Measurements from ENCODE around the gene PRKN.
"Not testable (repeated sequence)": the region's sequence is repeated elsewhere in the genome, so short reads cannot be mapped to it uniquely, and the experiment has no call there.

Gene PRKN

DNA sequence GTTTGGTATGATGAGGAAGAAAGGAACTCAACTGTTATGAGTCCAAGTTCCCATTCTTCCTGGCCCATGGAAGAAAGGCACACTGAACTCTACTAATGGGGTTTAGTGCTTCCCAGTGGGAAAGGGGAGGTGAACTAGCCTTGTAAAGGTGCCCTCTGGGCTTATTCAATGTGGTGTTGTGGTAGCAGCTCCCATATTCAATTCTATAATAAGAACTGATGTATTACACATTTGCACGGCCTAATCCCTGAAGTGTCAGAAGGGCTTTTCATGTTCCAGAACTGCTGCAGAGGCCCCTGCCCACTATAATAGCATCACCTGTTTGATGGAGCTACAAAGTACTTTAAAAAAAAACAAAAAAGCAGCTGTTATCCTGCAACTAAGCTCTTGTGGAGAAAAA is 17.1 kb downstream of the PRKN start:
- no peak for FAIRE-seq

GRCh38 chr6:162709431-162709830 is 18.1 kb downstream of the PRKN start:
- FAIRE-seq, result no peak

DNA sequence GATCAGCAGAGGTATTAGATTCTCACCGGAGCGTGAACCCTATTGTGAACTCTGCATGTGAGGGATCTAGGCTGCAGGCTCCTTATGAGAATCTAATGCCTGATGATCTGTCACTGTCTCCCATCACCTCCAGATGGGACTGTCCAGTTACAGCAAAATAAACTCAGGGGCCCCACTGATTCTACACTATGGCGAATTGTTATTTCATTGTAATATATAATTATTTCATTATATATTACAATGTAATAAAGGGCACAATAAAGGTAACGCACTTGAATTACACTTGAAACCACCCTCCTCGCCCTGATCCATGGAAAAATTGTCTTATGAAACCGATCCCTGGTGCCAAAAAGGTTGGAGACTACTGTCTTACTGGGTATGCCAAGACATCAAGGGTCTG is 18.6 kb downstream of the PRKN start:
- no peak for FAIRE-seq

DNA sequence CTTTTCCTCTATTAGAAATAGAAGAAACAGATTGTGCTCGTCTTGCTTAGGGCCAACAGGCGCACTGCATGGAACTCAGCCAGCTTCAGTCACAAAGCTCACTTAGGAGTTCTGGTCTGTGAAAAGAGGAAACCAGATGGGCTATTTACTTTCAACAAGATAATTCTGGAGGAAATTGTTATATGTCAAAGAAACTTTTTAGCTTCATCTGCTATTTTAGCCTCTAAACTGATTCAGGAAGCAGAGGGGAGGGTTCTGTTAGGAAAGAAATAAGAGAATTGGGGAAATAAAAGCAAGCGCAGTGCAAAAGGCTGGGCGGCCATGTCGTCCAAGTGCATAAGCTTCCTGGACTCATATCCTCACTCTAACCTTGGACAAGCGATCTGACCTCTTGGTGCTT is 21.3 kb downstream of the PRKN start:
- FAIRE-seq, result no peak

- no peak for FAIRE-seq
Observed at GRCh38 chr6:162705736-162706135, 21.8 kb downstream of the PRKN start.

GRCh38 chr6:162704001-162704400 is 23.6 kb downstream of the PRKN start:
- FAIRE-seq, result no peak

DNA sequence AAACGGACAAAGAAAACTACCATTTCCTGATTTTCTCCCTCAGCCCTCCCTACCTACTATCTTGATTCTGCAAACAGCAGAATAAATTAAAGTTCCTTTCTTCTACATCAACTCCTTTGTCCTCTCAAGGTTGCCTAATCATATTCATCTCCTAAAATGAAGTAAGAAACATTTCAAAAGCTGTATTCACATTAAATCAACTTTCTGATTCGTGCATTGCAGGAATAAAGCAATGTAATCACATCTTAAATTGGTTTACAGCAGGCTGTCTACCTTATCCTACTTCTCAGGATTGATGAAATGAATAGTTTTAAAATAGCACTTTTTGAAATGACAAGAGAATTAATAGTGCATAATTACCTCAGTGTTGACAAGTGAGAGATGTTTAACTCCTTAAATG is 25.1 kb downstream of the PRKN start:
- no peak for FAIRE-seq

DNA sequence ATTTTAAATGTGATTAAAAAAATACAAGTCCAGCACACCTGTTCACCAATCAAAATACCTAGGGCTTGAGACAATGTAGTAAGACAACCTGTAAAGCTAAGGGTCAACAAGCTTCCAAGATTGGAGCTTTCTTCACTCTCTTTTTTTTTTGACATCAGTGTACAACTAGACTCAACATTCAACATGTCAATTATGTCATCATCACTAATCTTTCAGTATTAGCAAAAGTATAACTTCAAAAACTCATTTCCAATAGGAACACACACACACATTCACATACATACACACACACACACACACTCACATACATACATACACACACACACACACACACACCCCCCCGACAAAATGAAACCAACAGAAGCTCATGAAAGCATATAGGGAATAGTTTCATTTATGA is 26.0 kb downstream of the PRKN start:
- no peak for FAIRE-seq

DNA sequence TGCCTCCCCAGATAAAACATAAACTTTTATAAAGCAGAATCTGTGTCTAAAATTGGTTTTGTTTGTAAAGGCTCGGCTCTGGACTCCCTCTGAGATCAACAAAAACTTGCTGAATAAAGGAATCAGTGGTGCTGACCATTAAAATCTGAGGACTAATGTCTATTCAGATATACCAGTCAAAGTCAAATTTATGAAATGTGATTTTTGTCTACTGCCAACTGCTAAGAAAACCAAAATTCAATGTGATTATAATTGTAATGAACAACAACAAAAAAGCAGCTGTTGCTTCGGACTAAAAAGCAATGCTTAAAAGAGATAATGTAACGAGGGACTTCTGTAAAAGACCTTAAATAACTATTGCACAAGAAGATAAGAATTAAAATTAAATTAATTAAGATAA is 26.6 kb downstream of the PRKN start:
- no peak for FAIRE-seq

DNA sequence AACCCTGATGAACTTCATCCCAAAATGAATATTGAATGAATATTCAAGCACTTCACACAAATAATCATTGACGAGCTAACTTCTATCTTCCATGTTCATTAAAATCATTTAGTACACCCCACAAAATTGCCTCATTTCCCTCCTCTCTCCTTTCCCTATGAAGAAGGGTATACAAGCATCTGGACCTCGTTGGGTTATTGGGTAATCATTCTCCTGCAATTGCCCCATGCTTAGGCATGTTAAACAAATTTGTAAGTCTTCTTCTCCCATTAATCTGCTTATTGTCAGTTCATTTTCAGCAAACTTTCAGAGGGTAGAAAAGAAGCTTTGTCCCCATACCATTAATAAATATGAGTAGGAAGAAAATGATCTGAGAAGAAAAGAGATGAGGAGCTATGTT is 27.6 kb downstream of the PRKN start:
- FAIRE-seq, result no peak

GRCh38 chr6:162698440-162698839 is 29.1 kb downstream of the PRKN start:
- FAIRE-seq, result no peak

DNA sequence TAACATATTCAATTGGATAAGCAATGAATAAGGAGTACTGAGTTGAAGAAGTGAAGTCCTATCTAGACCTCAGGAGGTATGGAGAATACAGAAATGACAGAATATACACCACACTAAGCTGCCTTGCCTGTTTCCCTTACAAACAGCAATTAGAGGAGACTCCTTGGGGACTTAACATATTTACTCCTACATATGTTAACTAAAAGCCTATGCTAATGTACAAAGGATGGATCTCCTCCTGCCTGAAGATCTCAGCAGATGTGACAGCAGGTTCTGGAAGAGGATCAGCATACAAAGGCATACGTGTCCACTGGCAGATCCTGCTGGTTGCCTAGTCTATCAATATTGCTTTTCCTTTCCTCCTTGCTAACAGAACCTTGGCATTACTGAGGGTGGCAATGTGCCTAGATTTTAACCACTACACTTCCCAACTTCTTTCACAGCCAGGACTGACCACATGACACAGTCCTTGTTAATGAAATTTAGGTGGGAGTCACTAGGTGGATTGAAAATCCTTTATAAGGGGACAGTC is 29.6 kb downstream of the PRKN start:
- FAIRE-seq, result no peak

GRCh38 chr6:162690158-162690557 is 37.4 kb downstream of the PRKN start:
- no peak for FAIRE-seq

DNA sequence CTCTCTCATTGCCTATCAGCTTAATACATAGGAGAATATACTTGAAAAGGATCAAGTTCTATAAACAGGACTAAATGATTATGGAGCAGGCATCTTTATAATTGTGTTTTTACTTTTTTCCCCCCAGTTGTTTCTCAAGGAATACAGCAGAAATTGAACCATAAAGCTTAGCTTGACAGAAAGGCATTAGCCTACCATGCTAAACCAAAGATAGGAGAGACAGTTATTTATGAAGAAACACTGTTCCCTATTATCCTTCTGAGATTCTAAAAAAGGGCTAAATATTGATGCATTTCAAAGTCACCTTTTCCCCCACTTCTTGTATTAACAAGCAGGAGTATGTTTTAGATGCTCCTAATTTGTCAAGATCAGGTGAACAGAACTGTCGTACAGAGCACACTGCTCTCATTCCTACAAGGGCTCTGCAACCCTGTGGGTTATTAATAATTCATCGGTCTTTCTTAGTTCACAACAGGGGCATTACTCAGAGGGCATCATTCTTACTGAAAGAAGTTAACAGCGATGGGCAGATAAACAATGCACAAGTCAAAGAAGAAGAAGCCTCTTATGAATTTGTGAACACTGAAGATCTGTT is 38.7 kb downstream of the PRKN start:
- no peak for FAIRE-seq

- no peak for FAIRE-seq
Observed at GRCh38 chr6:162685586-162685985, 42.0 kb downstream of the PRKN start.

- FAIRE-seq, result no peak
Observed at GRCh38 chr6:162684961-162685360, 42.6 kb downstream of the PRKN start.

DNA sequence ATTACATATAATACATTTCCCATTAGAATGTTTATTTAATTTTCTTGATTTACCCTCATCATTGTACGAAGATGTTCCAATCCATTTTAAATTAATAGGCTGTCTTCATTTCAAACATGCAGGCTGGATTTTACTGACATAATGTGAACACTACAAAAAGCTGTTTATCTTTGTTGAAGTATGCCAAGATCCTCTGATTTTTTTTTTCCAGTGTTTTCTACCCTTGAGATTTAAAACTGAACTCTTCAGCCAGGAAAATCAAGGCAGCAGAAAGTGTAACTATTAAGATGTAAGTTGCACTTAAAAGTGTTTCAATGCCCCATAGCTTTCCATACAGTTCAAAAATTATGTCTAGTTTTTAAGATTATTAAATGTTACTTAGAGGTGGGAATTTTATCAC is 43.5 kb downstream of the PRKN start:
- FAIRE-seq, result no peak

GRCh38 chr6:162683135-162683534 is 44.4 kb downstream of the PRKN start:
- no peak for FAIRE-seq

DNA sequence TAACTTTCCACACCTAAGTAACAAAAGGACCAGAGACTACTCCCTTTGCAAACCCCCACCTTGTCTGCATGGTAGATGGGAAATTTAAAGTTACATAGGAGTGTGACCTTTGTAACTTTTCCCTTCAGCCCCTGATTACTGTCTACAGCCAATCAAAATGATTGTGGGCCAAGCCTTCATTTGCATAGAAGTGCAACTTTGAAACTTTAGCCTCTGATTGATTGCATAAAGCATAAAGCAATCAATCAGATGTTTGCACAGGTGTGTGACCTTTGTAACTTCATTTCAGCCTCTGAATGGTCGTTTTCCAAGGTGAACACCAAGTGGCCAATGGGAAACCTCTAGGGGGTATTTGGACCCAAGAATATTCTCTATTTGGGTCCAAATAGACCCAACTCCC is 46.1 kb downstream of the PRKN start:
- FAIRE-seq, result no peak

GRCh38 chr6:162680871-162681270 is 46.7 kb downstream of the PRKN start:
- FAIRE-seq, result no peak

- FAIRE-seq, result no peak
Observed at GRCh38 chr6:162680367-162680766, 47.2 kb downstream of the PRKN start.

DNA sequence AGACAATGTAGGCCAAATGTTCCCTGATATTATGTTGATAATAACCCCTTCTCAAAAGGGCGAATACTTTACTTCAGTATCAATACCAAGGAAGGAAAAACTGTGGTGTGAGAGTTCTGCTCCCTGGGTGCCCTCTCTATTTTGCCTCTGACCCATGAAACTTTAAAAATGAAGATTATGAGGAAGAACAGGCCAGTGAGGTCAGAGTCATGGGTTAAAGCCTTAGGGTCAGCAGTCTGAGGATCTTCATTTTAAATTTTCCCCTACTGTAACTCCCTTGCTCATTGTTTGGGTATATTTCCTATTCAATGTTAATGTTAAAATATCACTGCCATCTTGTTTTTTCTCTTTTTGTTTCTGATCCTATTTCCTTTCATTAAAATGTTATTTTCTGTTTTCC is 47.9 kb downstream of the PRKN start:
- FAIRE-seq, result no peak

DNA sequence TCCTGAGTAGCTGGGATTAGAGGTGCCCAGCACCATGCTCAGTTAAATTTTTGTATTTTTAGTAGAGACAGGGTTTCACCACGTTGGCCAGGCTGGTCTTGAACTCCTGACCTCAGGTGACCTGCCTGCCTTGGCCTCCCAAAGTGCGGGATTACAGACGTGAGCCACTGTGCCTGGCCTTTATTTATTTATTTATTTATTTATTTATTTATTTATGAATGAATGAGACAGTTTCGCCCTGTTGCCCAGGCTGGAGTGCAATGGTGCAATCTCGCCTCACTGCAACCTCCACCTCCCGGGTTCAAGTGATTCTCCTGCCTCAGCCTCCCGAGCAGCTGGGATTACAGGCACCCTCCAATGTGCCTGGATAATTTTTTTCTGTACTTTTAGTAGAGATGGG is 48.7 kb downstream of the PRKN start:
- FAIRE-seq, result not testable (repeated sequence)

GRCh38 chr6:162675503-162675902 is 52.1 kb downstream of the PRKN start:
- FAIRE-seq, result peak; percentile 59

DNA sequence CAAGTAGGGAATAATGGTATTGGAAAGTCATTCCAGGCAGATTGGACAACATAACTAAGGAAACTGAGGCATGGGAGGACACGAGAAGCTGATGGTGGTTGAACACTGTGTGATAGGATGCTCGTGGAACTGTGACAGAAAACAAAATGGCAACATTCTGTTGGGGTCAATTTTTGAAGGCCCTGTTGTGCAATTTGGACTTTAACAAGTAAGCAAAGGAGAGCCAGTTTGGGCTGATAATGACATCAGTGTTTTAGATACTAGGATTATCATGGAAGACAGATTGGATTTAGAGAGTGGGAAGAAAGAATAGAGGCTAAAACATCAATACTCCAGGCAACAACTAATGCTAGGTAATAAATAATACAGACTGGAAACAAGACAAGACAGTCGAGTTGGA is 53.1 kb downstream of the PRKN start:
- FAIRE-seq, result no peak

Data from A204.1 (cell line).